Measurements from ENCODE around the gene SSMEM1.

SSMEM1 gene

GRCh38 chr7:130256704-130257103, 49.0 kb downstream of the SSMEM1 start:
- no peak for DNase-seq

GRCh38 chr7:130258494-130259078, 50.9 kb downstream of the SSMEM1 start:
- no peak for DNase-seq

GRCh38 chr7:130262448-130262847, 54.8 kb downstream of the SSMEM1 start:
- DNase-seq: no peak

GRCh38 chr7:130263130-130263529, 55.5 kb downstream of the SSMEM1 start:
- no peak for DNase-seq
